GM13976 (cell line): ENCODE data around the gene NNT.

Experiments
- DNase-seq: peaks from one replicate; pipeline ENCODE4 v3.0.0; 2012; ENCODE audit warnings: low spot score
- in situ Hi-C: fragments of 300-500 bp; cut with MboI; formaldehyde crosslinking; loops from one replicate; pipeline ENCODE4 v1.12.0; 2022; ENCODE audit warnings: low sequenced_read_pairs, mixed read lengths, inconsistent platforms; ENCODE audit not compliant: unreplicated experiment
- TF ChIP-seq, protein P1 (sequence below): IDR thresholded peaks from 2 replicates; pipeline ENCODE4 v1.5.1; 2012; ENCODE audit warnings: borderline replicate concordance, mild to moderate bottlenecking; ENCODE audit not compliant: insufficient read depth; ENCODE audit errors: extremely low read depth, missing control alignments, control extremely low read depth

The NNT gene

DNA sequence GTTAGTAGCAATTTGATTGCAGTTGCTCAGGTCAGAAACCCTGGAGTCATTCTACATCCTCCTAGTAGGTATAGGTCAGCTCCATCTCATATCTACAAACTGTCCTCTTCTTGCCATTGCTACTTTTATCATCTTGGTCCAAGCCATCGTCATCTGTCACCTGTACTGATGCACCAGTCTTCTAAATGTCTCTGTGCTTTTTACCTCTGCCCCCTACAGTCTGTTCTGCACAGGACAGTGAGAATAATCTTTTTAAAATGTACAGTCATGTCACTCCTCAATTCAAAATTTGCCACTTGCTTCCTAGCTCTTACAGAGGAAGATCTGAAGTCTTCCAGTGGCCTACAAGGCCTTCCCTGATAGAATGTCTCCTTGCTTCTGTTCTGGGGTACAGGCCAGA lies 6.8 kb downstream of the NNT start:
- peak; percentile 37 for DNase-seq
- TF ChIP-seq, protein P1, sequence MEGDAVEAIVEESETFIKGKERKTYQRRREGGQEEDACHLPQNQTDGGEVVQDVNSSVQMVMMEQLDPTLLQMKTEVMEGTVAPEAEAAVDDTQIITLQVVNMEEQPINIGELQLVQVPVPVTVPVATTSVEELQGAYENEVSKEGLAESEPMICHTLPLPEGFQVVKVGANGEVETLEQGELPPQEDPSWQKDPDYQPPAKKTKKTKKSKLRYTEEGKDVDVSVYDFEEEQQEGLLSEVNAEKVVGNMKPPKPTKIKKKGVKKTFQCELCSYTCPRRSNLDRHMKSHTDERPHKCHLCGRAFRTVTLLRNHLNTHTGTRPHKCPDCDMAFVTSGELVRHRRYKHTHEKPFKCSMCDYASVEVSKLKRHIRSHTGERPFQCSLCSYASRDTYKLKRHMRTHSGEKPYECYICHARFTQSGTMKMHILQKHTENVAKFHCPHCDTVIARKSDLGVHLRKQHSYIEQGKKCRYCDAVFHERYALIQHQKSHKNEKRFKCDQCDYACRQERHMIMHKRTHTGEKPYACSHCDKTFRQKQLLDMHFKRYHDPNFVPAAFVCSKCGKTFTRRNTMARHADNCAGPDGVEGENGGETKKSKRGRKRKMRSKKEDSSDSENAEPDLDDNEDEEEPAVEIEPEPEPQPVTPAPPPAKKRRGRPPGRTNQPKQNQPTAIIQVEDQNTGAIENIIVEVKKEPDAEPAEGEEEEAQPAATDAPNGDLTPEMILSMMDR: peak; percentile 17
- in situ Hi-C loops: no loop called here

DNA sequence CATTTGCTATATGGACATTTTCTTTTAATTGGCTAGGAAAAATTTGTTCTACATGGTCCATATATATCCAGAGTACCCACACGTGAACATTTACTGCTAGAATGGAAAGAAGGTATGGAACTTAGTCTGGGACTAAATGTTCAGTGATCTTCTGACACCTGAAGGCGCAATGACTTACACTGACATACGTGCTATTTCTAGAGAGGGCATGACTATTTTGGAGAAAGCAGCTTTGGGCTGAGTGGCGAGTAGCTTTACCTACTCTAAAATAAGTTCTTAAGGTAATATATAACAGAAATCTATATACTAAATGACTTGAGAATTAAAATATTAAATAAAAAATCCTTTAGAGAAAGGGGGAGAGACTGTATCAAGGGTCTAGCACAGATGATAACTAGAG lies 10.4 kb downstream of the NNT start:
- no peak for DNase-seq
- TF ChIP-seq, protein P1: no peak
- in situ Hi-C loops: no loop called here

DNA sequence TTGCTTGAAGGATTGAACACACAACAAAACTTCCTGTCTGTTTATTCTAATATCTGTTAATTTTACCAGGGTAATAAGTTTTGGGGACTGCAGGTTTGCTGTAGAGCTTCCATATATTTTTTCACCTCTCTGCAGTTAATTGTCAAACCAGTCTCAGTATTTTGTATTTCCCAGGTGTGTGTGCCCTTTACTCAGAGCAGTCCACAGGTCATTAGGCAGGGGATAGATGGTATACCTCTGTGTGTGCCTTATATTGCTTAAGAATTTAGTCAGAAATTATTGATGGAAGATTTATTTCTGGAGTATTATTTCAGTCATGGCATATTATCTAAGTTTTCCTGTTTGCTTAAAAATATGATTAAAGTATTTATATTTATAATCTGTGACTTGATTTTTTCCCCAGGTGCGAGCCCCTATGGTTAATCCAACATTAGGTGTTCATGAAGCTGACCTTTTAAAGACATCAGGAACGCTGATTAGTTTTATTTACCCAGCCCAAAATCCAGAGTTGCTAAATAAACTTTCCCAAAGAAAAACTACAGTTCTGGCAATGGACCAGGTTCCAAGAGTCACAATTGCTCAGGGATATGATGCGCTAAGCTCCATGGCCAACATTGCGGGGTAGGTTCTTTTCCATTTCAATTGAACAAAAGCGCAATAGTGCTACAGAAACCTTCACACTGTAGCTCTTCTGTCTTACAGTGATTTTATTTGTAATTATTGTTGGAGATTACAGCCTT lies 12.6 kb downstream of the NNT start:
- in situ Hi-C loops: no loop called here
- TF ChIP-seq, protein P1: no peak
- no peak for DNase-seq

DNA sequence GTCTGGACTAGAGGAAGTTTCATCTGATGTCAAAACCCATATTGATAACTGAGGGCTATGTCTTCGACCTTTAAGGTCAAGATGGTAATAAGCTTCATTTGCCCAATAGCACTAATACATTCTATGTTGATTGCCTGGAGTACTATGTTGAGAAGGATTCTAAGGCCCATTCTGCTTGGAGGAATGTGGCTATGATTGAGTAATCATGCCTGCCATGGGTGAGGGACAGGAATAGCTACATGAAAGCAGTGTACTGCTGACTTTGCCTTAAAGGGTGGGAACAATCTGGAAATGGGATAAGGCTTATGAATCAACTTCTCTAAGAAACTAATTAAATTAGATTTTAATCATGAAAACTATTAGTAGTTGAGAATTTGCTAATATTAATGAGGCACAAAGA lies 13.6 kb downstream of the NNT start:
- TF ChIP-seq, protein P1: no peak
- no peak for DNase-seq
- in situ Hi-C loops: no loop called here

DNA sequence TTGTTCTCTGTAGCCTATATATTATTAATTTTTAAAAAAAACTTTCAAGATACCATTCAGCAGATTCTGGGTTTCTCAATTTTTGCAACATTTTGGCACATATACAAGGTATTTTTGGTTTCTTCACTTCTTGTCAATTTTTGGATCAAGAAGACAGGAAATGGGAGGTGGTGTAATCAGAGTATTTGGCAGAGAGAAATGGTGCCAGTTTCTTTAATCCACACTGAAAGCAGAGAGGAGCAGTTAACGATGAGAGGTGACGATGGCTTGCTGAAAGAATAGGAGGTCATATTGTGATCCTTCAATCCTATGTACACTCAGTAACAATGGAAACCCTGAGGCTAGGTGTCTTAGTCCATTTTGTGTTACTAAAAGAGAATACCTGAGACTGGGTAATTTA lies 16.4 kb downstream of the NNT start:
- no peak for DNase-seq
- TF ChIP-seq, protein P1: no peak
- in situ Hi-C loops: no loop called here

DNA sequence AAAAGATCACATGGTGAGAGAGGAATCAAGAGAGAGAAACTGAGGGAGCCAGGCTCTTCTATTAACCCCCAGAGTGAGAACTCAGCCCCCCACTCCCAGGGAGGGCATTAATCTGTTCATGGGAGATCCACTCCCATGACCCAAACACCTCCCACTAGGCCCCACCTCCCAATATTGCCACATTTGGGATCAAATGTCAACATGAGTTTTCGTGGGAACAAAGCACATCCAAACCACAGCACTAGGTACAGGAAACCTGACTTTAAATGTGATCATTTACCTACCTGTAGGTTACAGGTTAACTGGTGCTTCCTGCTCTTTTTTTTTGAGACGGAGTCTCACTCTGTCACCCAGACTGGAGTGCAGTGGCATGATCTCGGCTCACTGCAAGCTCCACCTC lies 16.9 kb downstream of the NNT start:
- TF ChIP-seq, protein P1: no peak
- no peak for DNase-seq
- in situ Hi-C loops: no loop called here
